HG03432 (cell line): Measurements from ENCODE around the gene CATSPERE.
"Not testable (repeated sequence)": the region's sequence is repeated elsewhere in the genome, so short reads cannot be mapped to it uniquely, and the experiment has no call there.

Experiments
- ATAC-seq: cut with Tn5 transposase; IDR thresholded peaks from one replicate; pipeline ENCODE4 v1.9.1; 2021; ENCODE audit warnings: mild to moderate bottlenecking, moderate library complexity; ENCODE audit not compliant: unreplicated experiment

The CATSPERE gene

DNA sequence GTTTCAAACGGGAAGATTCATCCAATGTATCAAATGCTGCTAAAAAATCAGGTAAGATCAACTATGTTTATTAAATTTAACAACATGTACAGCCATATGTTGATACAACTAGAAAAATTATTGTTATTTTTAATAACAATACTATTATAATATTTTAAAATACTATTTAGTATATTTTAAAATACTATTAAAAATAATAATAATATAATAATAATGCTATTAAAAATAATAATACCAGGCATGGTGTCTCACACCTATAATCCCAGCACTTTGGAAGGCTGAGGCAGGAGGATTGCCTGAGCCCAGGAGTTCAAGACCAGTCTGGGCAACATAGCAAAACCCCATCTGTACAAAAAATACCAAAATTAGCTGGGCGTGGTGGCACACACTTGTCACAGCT is 54.6 kb downstream of the CATSPERE start:
- no peak for ATAC-seq

DNA sequence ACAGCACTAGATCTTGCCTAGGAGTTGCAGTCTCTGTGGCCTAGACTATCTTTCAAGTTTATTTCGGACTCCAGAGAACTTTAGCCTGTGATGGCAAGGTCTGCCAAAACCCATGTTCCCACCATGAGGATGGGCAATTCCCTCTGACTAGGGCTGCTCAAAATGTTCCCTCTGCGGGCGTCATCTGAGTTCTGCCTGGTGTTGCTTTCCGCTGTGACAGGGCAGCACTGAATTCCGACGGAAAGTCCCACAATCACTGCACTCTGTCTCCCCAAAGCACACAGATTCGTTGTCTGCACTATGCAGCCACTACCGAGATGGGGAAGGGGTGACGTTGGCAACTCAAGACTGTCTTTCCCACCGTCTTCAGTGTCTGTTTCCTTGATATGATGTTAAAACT is 75.2 kb downstream of the CATSPERE start:
- no peak for ATAC-seq

DNA sequence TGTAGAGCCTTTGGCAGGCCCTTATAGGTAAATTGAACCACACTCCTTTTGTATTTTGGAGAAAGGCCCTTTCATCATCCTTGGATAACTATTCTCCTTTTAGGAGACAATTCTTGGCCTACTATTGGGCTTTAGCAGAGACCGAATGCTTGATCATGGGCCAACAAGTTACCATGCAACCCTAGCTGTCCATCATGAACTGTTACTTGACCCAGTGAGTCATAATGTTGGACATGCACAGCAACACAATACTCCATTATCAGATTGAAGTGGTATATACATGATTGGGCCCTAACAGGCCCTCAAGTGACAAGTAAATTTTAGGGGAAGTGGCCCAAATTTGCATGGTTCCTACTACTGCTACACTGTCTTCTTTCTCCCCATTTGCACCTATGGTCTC is 84.4 kb downstream of the CATSPERE start:
- ATAC-seq = no peak

DNA sequence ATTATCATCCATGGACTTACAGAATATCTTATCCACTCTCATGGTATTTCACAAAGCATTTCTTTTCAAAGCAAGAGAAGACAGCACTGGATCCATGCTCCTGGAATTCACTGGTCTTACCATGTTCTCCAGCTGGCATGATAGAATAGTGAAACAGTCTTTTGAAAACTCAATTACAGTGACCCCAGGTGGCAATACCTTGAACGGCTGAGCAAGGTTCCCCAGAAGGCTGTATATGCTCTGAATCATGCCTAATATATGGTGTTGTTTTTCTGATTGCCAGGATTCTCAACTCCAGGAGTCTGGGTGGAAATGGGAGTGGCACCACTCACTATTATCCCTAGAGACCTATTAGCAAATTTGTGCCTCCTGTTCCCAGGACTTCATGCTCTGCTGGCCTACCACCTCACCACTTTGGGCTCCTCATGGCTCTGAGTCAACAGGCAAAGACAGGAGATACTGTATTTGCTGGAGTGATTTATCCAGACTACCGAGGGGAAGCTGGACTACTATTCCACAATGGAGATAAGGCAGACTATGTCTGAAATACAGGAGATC is 87.6 kb downstream of the CATSPERE start:
- ATAC-seq = no peak

DNA sequence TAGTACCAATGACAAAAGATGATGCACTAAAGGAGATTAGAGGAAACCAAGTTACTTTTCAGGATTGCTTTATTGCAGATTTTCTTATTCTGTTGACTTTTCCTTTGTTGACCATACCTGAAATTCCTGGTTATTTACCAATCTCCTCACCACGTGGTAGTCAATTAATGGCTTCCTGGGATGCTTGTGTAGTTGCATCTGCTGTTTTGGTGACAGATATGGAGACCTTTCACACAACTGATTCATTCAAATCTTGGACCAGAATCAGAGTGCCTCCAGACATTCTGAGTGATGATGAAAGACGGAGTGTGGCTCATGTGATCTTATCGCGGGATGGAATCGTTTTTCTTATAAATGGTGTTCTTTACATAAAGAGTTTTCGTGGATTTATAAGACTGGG is 91.3 kb downstream of the CATSPERE start:
- no peak for ATAC-seq

DNA sequence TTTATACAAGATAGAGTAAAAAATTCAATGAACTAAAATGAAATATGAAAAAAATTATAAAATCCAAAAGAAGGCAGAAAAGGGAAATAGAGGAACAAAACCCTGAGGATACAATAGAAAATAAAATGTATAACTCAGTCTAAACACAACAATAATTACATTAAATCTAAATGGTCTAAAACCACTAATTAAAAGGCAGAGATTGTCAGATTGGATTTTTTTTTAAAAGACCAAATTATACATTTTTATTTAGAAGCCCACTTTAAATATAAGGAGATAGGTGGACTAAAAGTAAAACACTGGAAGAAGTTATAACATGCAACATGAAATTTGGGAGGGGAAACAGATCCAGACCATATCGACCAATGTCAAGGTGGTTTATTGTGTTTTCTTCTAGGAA is 95.2 kb downstream of the CATSPERE start:
- no peak for ATAC-seq

DNA sequence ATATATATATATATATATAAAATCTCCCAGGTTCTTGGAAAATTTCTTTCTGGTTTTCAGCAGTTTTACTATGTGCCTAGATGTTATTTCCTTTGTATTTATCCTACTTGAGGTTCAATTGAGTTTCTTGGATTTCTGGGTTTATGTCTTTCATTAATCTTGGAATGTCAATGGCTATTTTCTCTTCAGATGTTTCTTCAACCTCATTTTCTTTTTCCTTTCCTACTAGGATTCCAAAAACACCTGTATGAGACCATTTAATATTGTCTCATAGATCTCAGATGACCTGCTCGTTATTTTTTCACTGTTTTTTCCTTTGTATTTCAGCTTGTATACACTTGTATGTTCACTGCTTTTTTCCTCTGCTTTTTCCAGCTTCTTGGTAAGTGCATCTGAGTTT is 96.5 kb downstream of the CATSPERE start:
- no peak for ATAC-seq

DNA sequence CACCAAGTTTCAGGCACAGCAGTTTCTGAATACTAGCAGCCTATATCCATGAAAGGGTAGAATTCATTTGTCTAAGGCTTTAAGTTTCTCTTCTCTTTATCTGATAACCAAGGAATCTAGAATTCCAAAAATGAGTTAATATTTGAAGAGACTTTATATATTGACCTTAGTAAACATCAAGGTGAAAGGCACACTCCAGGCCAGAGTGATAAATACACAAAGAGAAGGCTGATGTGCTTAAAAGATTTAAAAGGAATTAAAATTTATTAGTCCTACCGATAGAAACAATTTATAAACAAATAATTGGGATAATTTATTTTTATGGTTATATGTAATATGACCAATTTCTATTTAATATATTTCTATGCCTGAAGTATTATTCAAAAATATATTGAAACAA is 98.5 kb downstream of the CATSPERE start:
- ATAC-seq = no peak

DNA sequence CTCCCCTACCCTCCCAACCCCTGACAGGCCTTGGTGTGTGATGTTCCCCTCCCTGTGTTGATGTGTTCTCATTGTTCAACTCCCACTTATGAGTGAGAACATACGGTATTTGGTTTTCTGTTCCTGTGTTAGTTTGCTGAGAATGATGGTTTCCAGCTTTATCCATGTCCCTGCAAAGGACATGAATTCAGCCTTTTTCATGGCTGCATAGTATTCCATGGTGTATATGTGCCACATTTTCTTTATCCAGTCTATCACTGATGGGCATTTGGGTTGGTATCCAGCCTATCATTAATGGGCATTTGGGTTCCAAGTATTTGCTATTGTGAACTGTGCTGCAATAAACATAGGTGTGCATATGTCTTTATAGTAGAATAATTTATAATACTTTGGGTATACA is 101.8 kb downstream of the CATSPERE start:
- ATAC-seq = not testable (repeated sequence)

DNA sequence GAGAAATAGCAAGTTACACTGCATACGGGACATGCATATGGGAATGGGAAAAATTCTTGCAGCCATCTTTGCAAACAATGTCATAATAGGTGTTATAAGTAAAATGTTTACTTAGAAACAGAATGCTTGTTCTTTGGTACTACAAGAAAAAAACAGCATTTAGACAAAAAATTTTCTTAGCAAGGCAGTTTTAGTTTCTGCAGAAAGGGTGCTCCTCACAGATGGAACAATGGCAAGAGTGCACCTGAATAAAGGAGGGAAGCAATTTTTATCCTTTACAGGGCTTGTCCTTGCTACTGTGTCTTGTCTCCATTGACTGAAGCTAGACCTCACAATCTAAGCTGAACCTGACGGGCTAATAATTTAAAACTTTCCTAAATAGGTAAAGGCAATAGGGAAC is 112.7 kb downstream of the CATSPERE start:
- ATAC-seq = no peak

DNA sequence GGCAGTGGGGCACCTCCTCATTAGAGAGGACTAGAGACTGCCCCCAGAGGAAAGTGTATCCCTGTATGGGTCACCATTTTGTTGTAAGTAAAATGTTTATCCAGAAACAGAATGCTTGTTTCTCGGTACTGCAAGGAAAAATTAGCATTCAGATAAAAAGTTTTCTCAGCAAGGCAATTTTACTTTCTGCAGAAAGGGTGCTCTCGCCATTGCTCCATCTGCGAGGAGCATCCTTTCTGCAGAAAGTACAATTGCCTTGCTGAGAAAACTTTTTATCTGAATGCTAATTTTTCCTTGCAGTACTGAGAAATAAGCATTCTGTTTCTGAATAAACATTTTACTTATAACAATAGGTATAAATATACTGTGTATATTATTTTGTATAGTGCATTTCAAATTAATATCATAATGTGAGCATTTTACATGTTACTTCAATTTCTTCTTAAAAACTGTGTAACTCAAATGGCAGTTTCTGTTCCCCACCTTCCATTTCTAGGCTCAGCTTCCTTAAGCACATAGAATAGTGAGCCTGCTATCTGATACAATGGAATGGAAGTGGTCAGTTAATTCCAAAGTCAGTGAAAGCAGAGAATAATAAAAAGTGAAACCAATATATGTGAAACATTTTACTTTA is 115.3 kb downstream of the CATSPERE start:
- no peak for ATAC-seq

DNA sequence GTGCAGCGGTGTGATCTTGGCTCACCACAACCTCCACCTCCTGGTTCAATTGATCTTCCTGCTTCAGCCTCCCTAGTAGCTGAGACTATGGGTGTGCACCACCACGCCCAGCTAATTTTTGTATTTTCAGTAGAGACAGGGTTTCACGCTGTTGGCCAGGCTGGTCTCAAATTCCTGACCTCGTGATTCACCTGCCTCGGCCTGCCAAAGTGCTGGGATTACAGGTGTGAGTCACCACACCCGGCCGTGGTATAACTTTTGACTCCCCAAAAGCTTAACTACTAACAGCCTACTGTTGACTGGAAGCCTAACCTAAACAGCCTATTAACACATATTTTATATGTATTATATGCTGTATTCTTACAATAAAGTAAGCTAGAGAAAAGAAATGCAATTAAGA is 117.1 kb downstream of the CATSPERE start:
- ATAC-seq = not testable (repeated sequence)

DNA sequence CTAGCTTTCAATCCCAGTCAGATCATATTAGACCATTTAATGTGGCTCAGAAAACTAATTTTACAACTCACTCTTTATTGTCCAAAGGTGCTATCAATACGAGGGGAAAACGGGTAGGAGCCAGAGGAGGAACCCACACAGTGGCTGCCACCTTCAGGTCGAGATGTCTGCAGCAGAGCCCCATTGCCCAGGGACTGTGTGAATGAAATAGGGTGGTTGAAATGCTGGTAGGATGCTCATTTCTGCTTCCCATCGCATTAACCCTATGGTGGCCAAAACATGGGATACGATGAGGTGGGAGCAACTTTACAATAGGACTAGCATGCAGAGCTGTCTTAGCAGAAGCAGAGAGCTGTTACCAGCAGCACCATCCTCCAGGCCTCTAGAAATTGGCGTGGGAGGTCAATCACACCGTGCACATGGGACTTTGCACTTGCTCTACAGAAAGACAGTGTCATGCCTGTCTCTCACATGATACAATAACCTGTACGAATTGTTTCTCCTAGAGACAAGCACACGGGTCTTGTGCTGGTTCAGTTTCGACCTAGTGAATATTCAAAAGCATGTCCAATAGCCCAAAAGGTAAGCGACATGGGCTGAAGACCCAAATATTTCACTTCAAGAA is 122.4 kb downstream of the CATSPERE start:
- ATAC-seq = no peak

DNA sequence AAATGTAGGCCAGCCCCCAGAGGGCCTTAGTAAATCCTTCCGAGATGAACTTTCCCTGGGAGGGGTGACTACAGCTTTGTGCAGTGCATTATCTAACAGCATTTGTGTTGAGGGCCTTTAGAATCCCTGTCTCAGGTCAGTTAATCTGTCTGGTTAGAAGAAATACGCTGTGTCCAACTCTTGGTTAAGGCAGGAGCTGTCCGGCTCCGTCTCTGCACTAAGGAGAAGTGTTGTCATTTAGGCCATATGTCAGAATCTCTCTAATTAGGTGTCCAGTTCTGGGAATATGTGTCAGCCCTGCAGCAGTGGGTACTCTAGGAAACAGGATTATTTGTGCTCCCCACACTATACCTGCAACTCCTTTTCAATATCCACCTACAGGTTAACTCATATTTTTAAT is 124.8 kb downstream of the CATSPERE start:
- no peak for ATAC-seq

DNA sequence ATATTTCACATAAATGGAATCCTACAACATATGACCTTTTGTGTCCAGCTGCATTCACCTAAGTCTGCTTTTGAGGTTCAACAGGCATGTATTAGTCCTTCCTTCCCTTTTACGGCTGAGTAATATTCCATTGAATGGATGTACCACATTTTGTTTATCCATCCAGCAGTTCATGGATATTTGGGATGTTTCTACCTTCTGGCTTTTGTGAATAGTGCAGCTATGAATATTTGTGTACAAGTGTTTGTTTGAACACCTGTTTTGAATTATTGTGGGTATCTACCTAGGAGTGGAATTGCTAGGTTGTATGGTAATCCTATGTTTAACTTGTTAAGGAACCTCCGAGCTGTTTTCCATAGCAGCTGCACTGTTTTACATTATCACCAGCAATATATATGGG is 129.6 kb downstream of the CATSPERE start:
- no peak for ATAC-seq

DNA sequence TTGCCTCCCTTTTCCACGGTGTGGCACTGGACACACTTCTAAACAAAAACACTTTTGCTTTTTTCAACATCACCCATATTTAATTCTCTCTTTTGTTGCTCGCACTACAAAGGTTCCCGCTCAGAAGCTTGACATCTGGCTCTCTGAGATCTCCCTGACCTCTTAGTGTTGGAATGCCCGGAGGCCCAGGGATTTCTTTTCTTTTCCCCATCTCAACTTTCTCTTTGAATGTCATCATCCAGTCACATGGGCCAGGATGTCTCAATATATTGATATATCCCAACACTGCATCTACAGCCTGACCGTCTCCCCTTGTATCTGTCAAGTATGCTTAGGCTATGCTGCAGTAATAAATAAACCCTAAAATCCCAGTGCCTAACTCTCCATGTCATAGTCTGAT is 137.5 kb downstream of the CATSPERE start:
- ATAC-seq = no peak

DNA sequence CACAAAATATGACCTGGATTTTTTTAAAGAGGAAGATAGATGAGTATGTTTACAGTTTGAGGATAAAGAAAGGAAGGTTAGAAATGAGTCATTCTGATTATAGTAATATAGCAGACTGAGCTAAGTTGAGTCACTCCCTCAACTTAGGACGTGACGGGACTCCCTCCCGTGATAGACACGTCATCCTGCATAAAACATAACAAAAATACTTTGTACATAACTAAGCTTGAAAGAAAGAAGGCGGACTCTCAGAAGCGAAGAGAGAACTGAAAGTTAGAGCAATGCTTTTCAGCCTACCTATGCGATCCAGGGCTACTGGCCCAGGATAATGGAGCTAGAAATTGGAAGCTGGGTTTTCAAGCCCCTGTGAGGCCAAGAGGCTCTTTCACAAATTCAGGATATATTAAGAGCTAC is 138.9 kb downstream of the CATSPERE start:
- peak; percentile 98 for ATAC-seq

DNA sequence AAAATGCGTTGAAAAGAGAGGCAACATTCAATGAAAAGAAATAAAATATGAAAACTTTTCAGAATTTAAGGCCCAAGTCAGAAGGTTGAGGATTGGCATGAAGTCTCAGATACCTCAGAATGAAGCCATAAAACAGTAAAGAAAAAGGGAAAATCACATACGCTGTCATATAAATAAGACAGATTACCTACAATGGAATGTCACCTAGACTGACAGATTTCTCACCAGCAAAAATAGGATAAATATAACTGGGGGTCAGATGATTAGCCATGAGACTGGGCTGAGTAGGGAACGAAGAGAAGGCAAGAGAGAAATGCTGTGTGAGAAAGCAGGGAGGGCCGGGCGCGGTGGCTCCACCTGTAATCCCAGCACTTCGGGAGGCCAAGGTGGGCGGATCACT is 140.3 kb downstream of the CATSPERE start:
- ATAC-seq = no peak

DNA sequence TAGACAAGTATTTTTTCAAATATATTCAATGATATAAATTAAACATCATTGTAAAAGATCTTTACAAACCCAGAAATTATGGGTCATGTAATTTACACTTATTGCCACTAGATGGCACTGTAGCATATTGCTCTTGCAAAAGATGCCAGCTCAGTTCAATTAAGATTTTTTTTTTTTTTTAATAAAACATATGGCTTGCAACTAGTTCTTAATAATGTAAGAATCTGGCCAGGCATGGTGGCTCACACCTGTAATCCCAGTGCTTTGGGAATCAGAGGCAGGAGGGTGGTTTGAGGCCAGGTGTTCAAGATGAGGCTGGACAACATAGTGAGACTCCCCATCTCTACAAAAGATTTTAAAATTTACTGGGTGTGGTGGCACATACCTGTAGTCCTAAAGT is 142.4 kb downstream of the CATSPERE start:
- ATAC-seq = no peak

DNA sequence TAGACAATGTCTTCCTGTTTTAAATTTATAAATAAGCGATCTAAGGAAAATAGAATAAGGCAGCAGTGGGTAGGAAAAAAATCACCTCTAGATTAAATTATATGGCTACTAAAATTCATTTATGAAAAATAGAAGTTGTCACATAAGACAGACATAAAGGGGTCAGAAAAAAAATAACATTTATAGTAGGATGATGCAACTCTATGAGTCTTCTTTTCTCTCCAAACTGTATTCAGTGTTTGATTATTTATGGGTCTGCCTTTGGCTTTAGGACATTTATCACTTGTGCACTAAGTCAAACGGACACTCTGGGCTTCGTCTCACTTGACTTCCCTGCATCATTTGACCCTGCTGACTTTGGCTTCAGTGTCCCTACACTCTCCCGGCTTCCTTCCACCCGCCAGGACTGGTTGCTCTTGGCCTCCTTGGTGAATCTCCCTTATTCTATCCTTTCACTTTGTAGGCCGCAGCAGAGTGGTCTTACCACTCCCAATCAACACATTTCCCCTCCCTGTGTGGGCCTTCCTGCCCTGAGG is 144.8 kb downstream of the CATSPERE start:
- no peak for ATAC-seq

DNA sequence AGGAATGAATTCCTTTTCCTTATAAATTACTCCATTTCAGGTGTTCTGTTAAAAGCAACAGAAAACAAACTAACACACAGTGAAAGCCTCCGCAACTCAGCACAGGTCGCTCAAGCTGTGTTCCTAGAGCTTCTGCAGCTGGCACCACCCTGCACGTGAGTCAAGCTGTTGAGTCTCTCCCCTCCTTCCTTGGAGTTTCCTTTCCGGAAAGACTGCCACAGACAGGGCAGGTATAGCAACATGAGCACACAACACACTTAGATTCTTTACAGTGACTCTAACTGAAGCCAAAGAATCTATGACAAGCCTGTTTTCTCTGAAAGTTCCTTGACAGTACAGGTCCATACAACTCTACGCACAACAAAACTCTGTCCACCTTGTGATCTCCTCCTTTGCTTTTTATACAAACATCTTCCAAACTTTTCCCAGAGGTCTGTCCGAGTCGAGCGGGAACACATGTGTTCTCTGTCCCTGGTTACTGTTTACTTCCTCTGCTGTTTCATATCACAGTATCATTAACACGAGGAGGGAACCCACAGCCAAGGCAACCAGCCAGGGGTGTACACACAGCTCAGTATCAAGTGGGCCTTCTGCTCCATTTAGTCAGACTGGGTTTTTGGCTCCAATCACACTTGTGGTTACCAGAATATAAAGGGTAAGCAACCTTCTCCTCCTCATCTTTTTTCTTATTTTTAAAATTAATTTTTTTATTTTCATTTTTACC is 153.2 kb downstream of the CATSPERE start:
- no peak for ATAC-seq

DNA sequence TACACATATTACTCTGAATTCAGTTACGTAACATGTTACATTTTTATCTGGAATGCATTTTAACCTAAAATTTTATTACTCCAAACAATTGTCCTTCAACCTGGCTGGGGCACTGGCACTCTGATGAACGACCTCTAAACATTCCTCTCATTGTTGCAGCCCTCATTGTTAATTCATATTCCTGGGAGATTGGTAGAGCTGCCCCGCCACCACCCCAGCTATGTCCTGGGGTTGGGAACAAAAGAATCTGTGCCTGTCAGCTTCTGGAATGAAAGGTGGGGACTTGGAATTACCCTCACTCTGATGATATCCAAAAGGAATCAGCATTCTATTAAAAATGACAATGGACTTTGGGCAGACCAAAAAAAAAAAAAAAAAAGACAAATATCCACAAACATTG is 153.8 kb downstream of the CATSPERE start:
- no peak for ATAC-seq
